Measurements from ENCODE around the gene ACTBL2.

DNA sequence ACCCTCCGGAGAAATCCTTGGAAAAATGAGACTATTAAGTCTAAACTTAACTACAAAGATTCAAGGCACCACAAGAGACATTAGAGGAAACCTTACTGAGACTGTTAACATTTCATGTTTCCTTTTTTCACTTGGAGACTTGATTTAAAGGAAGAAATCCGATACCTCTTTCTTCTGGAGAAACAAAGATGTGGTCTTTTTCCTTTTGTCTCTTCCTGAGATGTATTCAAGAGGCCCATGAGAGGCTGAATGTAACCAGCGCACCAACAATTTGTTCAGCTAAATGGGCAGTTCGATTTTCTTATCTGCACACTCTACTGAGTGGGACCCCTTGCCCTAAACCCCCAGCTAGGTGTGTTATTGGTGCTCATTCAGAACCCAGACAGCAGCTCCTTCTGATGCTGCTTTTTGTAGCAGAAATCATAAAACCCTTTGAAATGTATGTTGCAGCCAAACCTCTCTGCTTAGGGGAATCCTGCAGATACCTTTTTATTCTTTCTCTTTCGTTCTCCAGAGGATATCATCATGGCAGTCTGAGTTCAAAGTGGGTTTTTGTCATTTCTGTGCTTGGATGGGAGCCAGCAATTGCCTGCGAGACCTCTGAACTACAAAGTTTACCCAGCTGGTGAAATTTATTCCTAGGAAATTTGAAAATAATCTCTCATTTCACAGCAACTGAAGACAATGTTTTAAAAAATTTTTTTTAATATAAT is 41.9 kb upstream of the ACTBL2 start:
- TF ChIP-seq POLR2A (IDR thresholded peaks at IDR 0.05) (no peak), CTCF (IDR thresholded peaks at IDR 0.05) (no peak), POLR2AphosphoS5 (IDR thresholded peaks at IDR 0.05; ENCODE audit: insufficient read depth in 1 of 2, low read depth in 1 of 2) (no peak)

All from vagina (tissue), 2 donors.